GM19193 (cell line): ENCODE measurements around the gene CELSR3.

Experiments used
- POLR2A ChIP-seq: IDR thresholded peaks from 4 replicates; pipeline ENCODE4 v1.6.1; 2011; ENCODE audit not compliant: insufficient read depth, insufficient read length; ENCODE audit errors: extremely low read depth

Gene CELSR3

GRCh38 chr3:48609088-48610005, 53.3 kb downstream of the CELSR3 start, which contains the start of gene UQCRC1:
Gene UQCRC1, minus strand, starts transcription at chr3:48609646. Its CDS starts 26 bp downstream, at chr3:48609620.
- TF ChIP-seq POLR2A, result peak; percentile 97

GRCh38 chr3:48607519-48607918, 55.2 kb downstream of the CELSR3 start:
- no peak for TF ChIP-seq POLR2A

- TF ChIP-seq POLR2A, result no peak
These were observed 61.1 kb downstream of the CELSR3 start for GRCh38 chr3:48601622-48601994.

GRCh38 chr3:48600711-48601621, 61.7 kb downstream of the CELSR3 start:
- no peak for TF ChIP-seq POLR2A

GRCh38 chr3:48599509-48600285, 63.0 kb downstream of the CELSR3 start:
- no peak for TF ChIP-seq POLR2A

- no peak for TF ChIP-seq POLR2A
These were observed 63.6 kb downstream of the CELSR3 start for GRCh38 chr3:48599077-48599501.

GRCh38 chr3:48598323-48599076, 64.2 kb downstream of the CELSR3 start:
- TF ChIP-seq POLR2A, result no peak

- TF ChIP-seq POLR2A, result no peak
These were observed 65.3 kb downstream of the CELSR3 start for GRCh38 chr3:48597408-48597800.

- TF ChIP-seq POLR2A, result no peak
These were observed 65.8 kb downstream of the CELSR3 start for GRCh38 chr3:48596676-48597407.

- TF ChIP-seq POLR2A, result no peak
These were observed 66.5 kb downstream of the CELSR3 start for GRCh38 chr3:48596157-48596556.

- no peak for TF ChIP-seq POLR2A
These were observed 67.1 kb downstream of the CELSR3 start for GRCh38 chr3:48595526-48596121.

- no peak for TF ChIP-seq POLR2A
These were observed 67.6 kb downstream of the CELSR3 start, which contains the start of gene COL7A1 for GRCh38 chr3:48595075-48595525. Gene COL7A1, minus strand, starts transcription at chr3:48595329. Its CDS starts 170 bp downstream, at chr3:48595159.
